Activated CD4-positive, alpha-beta T cell treated with anti-CD3 and anti-CD28 coated beads, Interleukin-2, amount 10 ng/mL, durations not matched to agents 7 days and 5 days (primary cell): Measurements from ENCODE around the gene TENT5A. TPM values are rescaled to one million over a fixed set of nuclear protein-coding genes. Genes with fewer than 3 reads are reported as not detected.
A peak's percentile ranks its signal among the peaks of the same experiment; 100 is the strongest.

Experiments used
- CTCF ChIA-PET: fragments of 350-600 bp; sonication (Branson Sonifier 250); formaldehyde crosslinking; loops from one replicate; lab custom pipeline; 2021; ENCODE audit warnings: antibody characterized with exemption; lab: Charles Lee
- POLR2A ChIA-PET: fragments of 350-600 bp; sonication (Branson Sonifier 250); formaldehyde crosslinking; loops from one replicate; lab custom pipeline; 2021; ENCODE audit warnings: antibody characterized with exemption; lab: Charles Lee
- DNase-seq: peaks from one replicate; pipeline ENCODE4 v3.0.0-alpha.2; 2020
- H3K27ac Mint-ChIP-seq: one replicate; pipeline ENCODE4 v1.8.0; 2021; ENCODE audit warnings: mild to moderate bottlenecking, moderate library complexity, mixed read lengths
- H3K27me3 Mint-ChIP-seq: one replicate; pipeline ENCODE4 v1.8.0; 2021; ENCODE audit warnings: mixed read lengths
- H3K36me3 Mint-ChIP-seq: one replicate; pipeline ENCODE4 v1.8.0; 2021; ENCODE audit warnings: low read depth, mixed read lengths
- H3K4me1 Mint-ChIP-seq: one replicate; pipeline ENCODE4 v1.8.0; 2021; ENCODE audit warnings: mixed read lengths
- H3K4me3 Mint-ChIP-seq: one replicate; pipeline ENCODE4 v1.8.0; 2021; ENCODE audit warnings: mild to moderate bottlenecking, moderate library complexity, mixed read lengths
- H3K9me3 Mint-ChIP-seq: one replicate; pipeline ENCODE4 v1.8.0; 2021; ENCODE audit warnings: mixed read lengths
- total RNA-seq, 2 experiments: library from RNA; stranded (reverse); gene quantifications; one replicate each; pipeline ENCODE4 v1.2.3, GENCODE V29; 2021

TENT5A gene
- total RNA-seq, 2 experiments from 2014 or later, result 1.9 to 2.0 TPM

- POLR2A ChIA-PET, result no interaction called here
- CTCF ChIA-PET, result interaction anchor here (1.0 kb wide), 1 partner anchor 21 kb away, joined by 3 read pairs; no protein-coding TSS in a partner anchor
- Mint-ChIP-seq H3K9me3 (no peaks in the 10 kb centered on the region), H3K27me3 (peaks cover 25% of the 10 kb centered on the region), H3K4me3 (no peak overlapping the region), H3K36me3 (peaks cover 11% of the 10 kb centered on the region), H3K27ac (no peak overlapping the region), H3K4me1 (peaks cover 25% of the 10 kb centered on the region)
- no peak for DNase-seq
Measured at GRCh38 chr6:81754906-81755305, 2.4 kb upstream of the TENT5A start.

DNA sequence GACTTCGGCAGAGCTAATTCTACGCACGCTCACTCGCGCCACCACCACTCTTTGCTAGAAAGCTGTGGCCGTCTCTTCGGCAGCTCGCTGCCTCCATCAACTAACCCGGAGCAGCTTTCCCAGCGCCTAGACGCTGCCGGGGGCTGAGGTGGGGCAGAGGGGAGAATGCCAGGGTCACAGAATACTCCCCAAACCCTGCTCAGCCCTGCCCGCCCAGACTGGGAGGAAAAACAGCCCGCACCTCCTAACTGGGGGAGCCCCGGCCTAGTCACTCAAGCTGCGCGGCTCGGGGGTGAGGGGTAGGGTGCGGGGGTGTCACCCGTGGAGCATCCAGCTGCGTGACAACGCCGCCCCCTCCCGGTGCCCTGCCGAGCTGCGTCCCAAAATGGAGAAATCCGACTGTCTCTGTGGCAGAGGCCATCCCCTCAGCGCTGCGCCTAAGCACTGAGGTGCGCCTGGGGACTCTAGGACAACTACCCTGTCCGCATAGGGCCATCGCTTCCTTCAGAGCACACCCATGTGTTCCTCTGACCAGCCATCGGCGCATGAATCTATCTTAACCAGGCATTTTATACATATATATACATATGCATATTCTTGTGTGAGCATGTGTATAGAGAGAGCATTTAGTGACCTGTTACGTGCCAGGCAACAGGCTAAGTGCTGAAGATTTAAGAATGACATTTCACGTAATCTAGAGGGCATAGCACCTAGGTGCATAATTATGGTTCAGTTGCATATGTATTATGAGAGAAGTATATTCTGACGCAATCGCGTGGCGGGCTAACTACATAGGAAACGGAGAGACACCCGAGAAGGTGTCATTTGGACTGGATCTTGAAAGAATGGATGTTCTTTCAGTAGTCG lies 1.5 kb upstream of the TENT5A start:
- peaks cover 25% of the 10 kb centered on the region for H3K27me3 Mint-ChIP-seq
- peak; percentile 81 for DNase-seq
- H3K9me3 Mint-ChIP-seq, result no peaks in the 10 kb centered on the region
- H3K4me1 Mint-ChIP-seq, result peaks cover 25% of the 10 kb centered on the region
- peaks cover 11% of the 10 kb centered on the region for H3K36me3 Mint-ChIP-seq
- peak overlapping the region; percentile 92 for H3K27ac Mint-ChIP-seq
- H3K4me3 Mint-ChIP-seq, result peak overlapping the region; percentile 89
- ChIA-PET CTCF (interaction anchor here (0.6 to 1.2 kb wide), 5 partner anchors 9 to 1646 kb away, joined by 3 to 4 read pairs (median 3); no protein-coding TSS in a partner anchor), POLR2A (interaction anchor here (0.6 kb wide), 1 partner anchor 880 kb away, joined by 3 read pairs; no protein-coding TSS in a partner anchor)

- DNase-seq, result peak; percentile 59
- POLR2A ChIA-PET, result interaction anchor here (0.6 to 0.7 kb wide), 2 partner anchors 40 to 879 kb away, joined by 3 read pairs; no protein-coding TSS in a partner anchor
- Mint-ChIP-seq H3K9me3 (no peaks in the 10 kb centered on the region), H3K4me3 (peak overlapping the region; percentile 89), H3K27ac (peak overlapping the region; percentile 92), H3K27me3 (peaks cover 23% of the 10 kb centered on the region), H3K36me3 (peaks cover 11% of the 10 kb centered on the region), H3K4me1 (peaks cover 25% of the 10 kb centered on the region)
- CTCF ChIA-PET, result interaction anchor here (0.9 to 1.2 kb wide), 5 partner anchors 10 to 1645 kb away, joined by 3 read pairs; no protein-coding TSS in a partner anchor
Measured at GRCh38 chr6:81752921-81753710, 635 bp upstream of the TENT5A start.

GRCh38 chr6:81751388-81752083 lies 945 bp downstream of the TENT5A start:
- peaks cover 11% of the 10 kb centered on the region for H3K36me3 Mint-ChIP-seq
- ChIA-PET POLR2A (no interaction called here), CTCF (no interaction called here)
- H3K27me3 Mint-ChIP-seq, result peaks cover 23% of the 10 kb centered on the region
- peak overlapping the region; percentile 92 for H3K27ac Mint-ChIP-seq
- H3K4me3 Mint-ChIP-seq, result peak overlapping the region; percentile 89
- no peaks in the 10 kb centered on the region for H3K9me3 Mint-ChIP-seq
- DNase-seq, result peak; percentile 22
- peaks cover 25% of the 10 kb centered on the region for H3K4me1 Mint-ChIP-seq

DNA sequence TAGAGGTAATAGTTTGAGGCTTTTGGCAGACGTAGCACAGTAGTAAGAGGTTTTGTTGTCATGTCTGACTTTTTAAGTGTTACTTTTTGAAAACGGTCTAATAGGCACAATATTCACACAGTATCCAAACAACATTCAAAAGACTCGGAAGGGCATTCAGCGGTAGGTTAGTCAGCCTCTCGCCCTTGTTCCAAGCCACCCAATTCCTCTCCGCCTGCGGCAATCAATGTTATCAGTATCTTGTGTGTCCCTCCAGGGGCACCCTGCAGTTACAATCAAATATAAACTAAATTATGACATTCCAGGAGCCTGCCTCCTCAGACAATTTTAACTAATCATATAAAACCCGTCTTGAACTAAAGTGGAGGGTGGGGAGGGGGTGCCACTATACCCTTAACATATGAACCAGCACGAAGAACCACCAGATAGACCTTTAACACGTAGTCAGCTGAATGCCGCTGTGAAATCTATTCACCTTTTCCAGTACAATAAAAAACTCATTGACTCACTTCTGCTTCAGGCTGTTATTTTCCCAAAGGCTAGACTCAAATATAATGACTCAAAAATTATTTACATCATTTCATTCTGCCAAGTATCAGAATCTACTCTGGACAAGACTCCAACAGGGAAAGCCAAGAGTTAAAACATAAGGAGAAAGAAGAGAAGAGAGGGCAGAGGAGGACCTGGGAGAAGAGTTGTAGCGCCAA lies 1.6 kb downstream of the TENT5A start:
- POLR2A ChIA-PET, result no interaction called here
- no peaks in the 10 kb centered on the region for H3K9me3 Mint-ChIP-seq
- peaks cover 23% of the 10 kb centered on the region for H3K27me3 Mint-ChIP-seq
- peak overlapping the region; percentile 89 for H3K4me3 Mint-ChIP-seq
- DNase-seq, result no peak
- CTCF ChIA-PET, result no interaction called here
- H3K36me3 Mint-ChIP-seq, result peaks cover 11% of the 10 kb centered on the region
- peaks cover 25% of the 10 kb centered on the region for H3K4me1 Mint-ChIP-seq
- H3K27ac Mint-ChIP-seq, result peak overlapping the region; percentile 92

DNA sequence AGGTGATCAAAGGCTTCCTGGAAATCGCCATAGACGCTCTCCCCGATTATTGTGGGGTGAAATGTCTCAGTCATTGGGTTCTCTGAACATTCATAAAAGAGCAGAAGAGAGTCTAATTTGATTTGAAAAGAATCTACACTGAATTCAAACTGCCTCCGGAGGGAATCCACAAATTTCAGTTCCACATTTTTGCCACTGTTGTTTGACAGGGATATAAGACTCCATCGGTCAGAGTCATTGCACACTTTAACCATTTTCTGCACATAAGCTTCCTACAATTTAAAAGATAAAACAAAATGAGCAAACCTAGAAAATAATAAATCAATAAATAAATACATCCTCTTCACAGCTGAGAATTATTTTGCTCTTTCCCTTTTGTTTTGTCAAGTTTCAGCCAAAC lies 2.3 kb downstream of the TENT5A start:
- Mint-ChIP-seq H3K27me3 (peaks cover 23% of the 10 kb centered on the region), H3K27ac (no peak overlapping the region), H3K9me3 (no peaks in the 10 kb centered on the region), H3K4me1 (peaks cover 25% of the 10 kb centered on the region), H3K36me3 (peaks cover 11% of the 10 kb centered on the region), H3K4me3 (peak overlapping the region; percentile 65)
- no peak for DNase-seq
- CTCF ChIA-PET, result no interaction called here
- POLR2A ChIA-PET, result no interaction called here

- Mint-ChIP-seq H3K9me3 (no peaks in the 10 kb centered on the region), H3K27ac (no peak overlapping the region), H3K36me3 (peaks cover 11% of the 10 kb centered on the region), H3K4me3 (no peak overlapping the region), H3K27me3 (peaks cover 21% of the 10 kb centered on the region), H3K4me1 (peaks cover 25% of the 10 kb centered on the region)
- DNase-seq, result no peak
- CTCF ChIA-PET, result no interaction called here
- POLR2A ChIA-PET, result no interaction called here
Measured at GRCh38 chr6:81749707-81750106, 2.8 kb downstream of the TENT5A start.

- Mint-ChIP-seq H3K27me3 (peaks cover 18% of the 10 kb centered on the region), H3K4me3 (no peak overlapping the region), H3K4me1 (peaks cover 25% of the 10 kb centered on the region), H3K36me3 (peaks cover 11% of the 10 kb centered on the region), H3K9me3 (no peaks in the 10 kb centered on the region), H3K27ac (no peak overlapping the region)
- CTCF ChIA-PET, result no interaction called here
- no peak for DNase-seq
- POLR2A ChIA-PET, result no interaction called here
Measured at GRCh38 chr6:81748994-81749393, 3.5 kb downstream of the TENT5A start.

- peaks cover 11% of the 10 kb centered on the region for H3K36me3 Mint-ChIP-seq
- no peak overlapping the region for H3K27ac Mint-ChIP-seq
- POLR2A ChIA-PET, result no interaction called here
- no peak for DNase-seq
- peaks cover 18% of the 10 kb centered on the region for H3K27me3 Mint-ChIP-seq
- H3K9me3 Mint-ChIP-seq, result no peaks in the 10 kb centered on the region
- CTCF ChIA-PET, result no interaction called here
- peaks cover 19% of the 10 kb centered on the region for H3K4me1 Mint-ChIP-seq
- no peak overlapping the region for H3K4me3 Mint-ChIP-seq
Measured at GRCh38 chr6:81747327-81747726, 5.2 kb downstream of the TENT5A start.

- no peak for DNase-seq
- H3K27me3 Mint-ChIP-seq, result no peaks in the 10 kb centered on the region
- no peak overlapping the region for H3K4me3 Mint-ChIP-seq
- H3K36me3 Mint-ChIP-seq, result no peaks in the 10 kb centered on the region
- H3K9me3 Mint-ChIP-seq, result no peaks in the 10 kb centered on the region
- ChIA-PET POLR2A (no interaction called here), CTCF (interaction anchor here (1.0 kb wide), 1 partner anchor 10 kb away, joined by 4 read pairs; no protein-coding TSS in a partner anchor)
- no peak overlapping the region for H3K27ac Mint-ChIP-seq
- no peaks in the 10 kb centered on the region for H3K4me1 Mint-ChIP-seq
Measured at GRCh38 chr6:81744131-81744530, 8.3 kb downstream of the TENT5A start.

DNA sequence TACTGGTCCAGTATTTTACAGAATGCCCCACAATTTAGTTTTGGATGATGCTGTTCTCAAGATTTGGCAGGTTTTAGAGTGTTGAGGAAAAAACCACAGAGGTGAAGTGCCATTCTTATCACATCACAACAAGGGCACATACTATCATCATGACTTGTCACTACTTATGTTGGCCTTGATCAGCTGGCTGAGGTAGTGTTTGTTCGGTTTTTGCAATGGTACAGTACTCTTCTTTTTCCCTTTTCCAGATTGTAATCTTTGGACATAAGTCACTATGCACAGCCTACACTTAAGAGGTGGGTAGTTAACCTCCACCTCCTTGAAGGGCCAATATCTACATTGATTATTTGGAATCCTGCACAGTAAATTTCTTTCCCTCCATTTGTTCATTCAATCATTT lies 8.8 kb downstream of the TENT5A start:
- ChIA-PET POLR2A (no interaction called here), CTCF (interaction anchor here (0.6 to 1.0 kb wide), 2 partner anchors 9 to 228 kb away, joined by 4 read pairs; no protein-coding TSS in a partner anchor)
- no peak for DNase-seq
- Mint-ChIP-seq H3K36me3 (no peaks in the 10 kb centered on the region), H3K9me3 (no peaks in the 10 kb centered on the region), H3K4me1 (no peaks in the 10 kb centered on the region), H3K4me3 (no peak overlapping the region), H3K27ac (no peak overlapping the region), H3K27me3 (no peaks in the 10 kb centered on the region)

DNA sequence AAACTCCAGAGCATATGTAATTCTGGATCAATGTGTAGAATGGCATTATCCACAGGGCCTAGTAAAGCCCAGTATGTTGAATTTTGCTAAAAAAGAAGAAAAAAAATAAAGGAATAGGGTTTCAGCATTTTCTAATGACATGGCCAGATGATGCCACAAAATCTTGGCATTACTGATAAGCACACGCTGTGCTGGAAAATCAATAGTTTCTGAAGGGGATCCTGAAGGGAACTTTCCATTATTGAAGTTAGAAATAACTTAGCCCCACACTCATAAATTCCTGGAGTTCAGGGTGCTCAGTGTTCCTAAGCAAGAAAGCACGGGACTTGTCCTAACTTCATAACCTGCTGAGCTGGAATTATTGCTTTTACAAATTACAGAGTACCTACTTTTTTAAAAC lies 10.8 kb downstream of the TENT5A start:
- Mint-ChIP-seq H3K9me3 (no peaks in the 10 kb centered on the region), H3K36me3 (no peaks in the 10 kb centered on the region), H3K27me3 (no peaks in the 10 kb centered on the region), H3K27ac (no peak overlapping the region), H3K4me1 (no peaks in the 10 kb centered on the region), H3K4me3 (no peak overlapping the region)
- DNase-seq, result no peak
- ChIA-PET CTCF (interaction anchor here (0.7 kb wide), 1 partner anchor 1174 kb away, joined by 3 read pairs; no protein-coding TSS in a partner anchor), POLR2A (no interaction called here)
